Stimulated activated CD4-positive, alpha-beta T cell treated with anti-CD3 and anti-CD28 coated beads, TNF-alpha, amount 100 ng/mL, for 4 hours (primary cell): ENCODE data around the gene CACNA2D2.
A peak's percentile ranks its signal among the peaks of the same experiment; 100 is the strongest.

Source experiments
- DNase-seq, 3 experiments: peaks; one replicate each; pipeline ENCODE4 v3.0.0-alpha.2; 2020; ENCODE audit warnings: low read depth in 3 of 3

Gene CACNA2D2

GRCh38 chr3:50327129-50327528 is 176.3 kb downstream of the CACNA2D2 start:
- DNase-seq: no peak

GRCh38 chr3:50326182-50326541 is 177.3 kb downstream of the CACNA2D2 start:
- DNase-seq: no peak

GRCh38 chr3:50325497-50326181 is 177.8 kb downstream of the CACNA2D2 start:
- no peak for DNase-seq

- no peak for DNase-seq
Observed at GRCh38 chr3:50325113-50325480, 178.3 kb downstream of the CACNA2D2 start.

GRCh38 chr3:50324351-50325112 is 178.9 kb downstream of the CACNA2D2 start:
- DNase-seq: no peak

GRCh38 chr3:50323614-50324199 is 179.7 kb downstream of the CACNA2D2 start:
- DNase-seq: no peak

- no peak for DNase-seq
Observed at GRCh38 chr3:50323092-50323600, 180.3 kb downstream of the CACNA2D2 start.

GRCh38 chr3:50322386-50323091 is 180.9 kb downstream of the CACNA2D2 start, which contains the start of gene HYAL2:
TSS of gene HYAL2 (minus strand) at chr3:50322745. CDS start at chr3:50320489, 2,256 bp downstream.
- no peak for DNase-seq

GRCh38 chr3:50322115-50322385 is 181.4 kb downstream of the CACNA2D2 start:
- no peak for DNase-seq

GRCh38 chr3:50321336-50322114 is 181.9 kb downstream of the CACNA2D2 start:
- DNase-seq: peak; percentile 69 to 84 (median 70)

GRCh38 chr3:50320853-50321335 is 182.5 kb downstream of the CACNA2D2 start:
- peak in 2 of 3 experiments; percentile 43 to 54 for DNase-seq

- no peak for DNase-seq
Observed at GRCh38 chr3:50319894-50320625, 183.4 kb downstream of the CACNA2D2 start.

- DNase-seq: no peak
Observed at GRCh38 chr3:50319181-50319893, 184.1 kb downstream of the CACNA2D2 start.

- DNase-seq: no peak
Observed at GRCh38 chr3:50318615-50319014, 184.8 kb downstream of the CACNA2D2 start.

GRCh38 chr3:50318163-50318562 is 185.3 kb downstream of the CACNA2D2 start:
- DNase-seq: no peak

- no peak for DNase-seq
Observed at GRCh38 chr3:50317300-50317699, 186.1 kb downstream of the CACNA2D2 start.

GRCh38 chr3:50316657-50317242 is 186.7 kb downstream of the CACNA2D2 start:
- DNase-seq: peak in 1 of 3 experiments; percentile 62

GRCh38 chr3:50314816-50315215 is 188.6 kb downstream of the CACNA2D2 start:
- DNase-seq: no peak

GRCh38 chr3:50314342-50314741 is 189.1 kb downstream of the CACNA2D2 start:
- DNase-seq: no peak
